Measurements from ENCODE around the gene PXN.

DNA sequence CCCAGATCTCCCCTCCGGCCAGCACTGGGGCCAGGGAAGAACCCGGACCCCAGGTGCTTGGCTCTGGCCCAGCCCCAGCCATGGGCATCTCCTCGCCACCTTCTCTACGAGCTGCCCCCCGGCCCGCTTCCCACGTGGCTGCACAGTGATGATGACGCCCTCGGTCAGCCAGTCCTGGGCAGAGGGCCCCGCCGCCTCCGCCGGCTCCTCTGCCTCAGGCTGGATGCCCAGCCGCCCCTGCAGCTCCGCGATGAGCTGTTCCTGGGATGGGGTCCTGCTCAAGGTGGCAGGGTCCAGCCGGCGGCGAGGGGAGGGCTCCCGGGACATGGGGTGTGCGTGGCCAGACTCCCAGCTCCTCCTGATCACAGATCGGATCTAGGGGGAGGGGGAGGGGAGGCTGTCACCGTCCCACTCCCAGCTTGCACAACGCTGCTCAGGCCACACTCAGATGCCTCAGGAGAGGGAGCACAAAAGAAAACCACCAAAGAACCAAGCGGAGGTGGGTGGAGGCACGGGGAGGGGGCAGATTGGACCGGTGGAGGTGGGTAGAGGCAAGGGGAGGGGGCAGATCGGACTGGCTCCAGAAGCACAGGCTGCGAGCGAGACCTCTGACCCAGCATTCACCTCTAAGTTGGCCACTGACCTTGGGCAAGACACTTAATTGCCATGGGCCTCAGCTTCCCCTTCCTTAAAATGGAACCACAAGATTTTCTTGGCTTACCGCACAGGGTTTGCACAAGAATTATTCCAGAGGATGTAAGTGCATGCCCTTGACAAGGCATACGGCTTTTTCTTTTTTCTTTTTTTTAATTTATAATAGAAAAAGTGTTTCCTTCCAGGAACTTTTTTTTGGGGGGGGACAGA, 48.6 kb downstream of the PXN start:
- TF ChIP-seq TARDBP (IDR thresholded peaks at IDR 0.05; ENCODE audit: borderline replicate concordance) = no peak
- no peak for TF ChIP-seq EZH2 (IDR thresholded peaks at IDR 0.05; ENCODE audit: borderline replicate concordance, control insufficient read depth, low read depth, low read length)
- TF ChIP-seq, protein P1, sequence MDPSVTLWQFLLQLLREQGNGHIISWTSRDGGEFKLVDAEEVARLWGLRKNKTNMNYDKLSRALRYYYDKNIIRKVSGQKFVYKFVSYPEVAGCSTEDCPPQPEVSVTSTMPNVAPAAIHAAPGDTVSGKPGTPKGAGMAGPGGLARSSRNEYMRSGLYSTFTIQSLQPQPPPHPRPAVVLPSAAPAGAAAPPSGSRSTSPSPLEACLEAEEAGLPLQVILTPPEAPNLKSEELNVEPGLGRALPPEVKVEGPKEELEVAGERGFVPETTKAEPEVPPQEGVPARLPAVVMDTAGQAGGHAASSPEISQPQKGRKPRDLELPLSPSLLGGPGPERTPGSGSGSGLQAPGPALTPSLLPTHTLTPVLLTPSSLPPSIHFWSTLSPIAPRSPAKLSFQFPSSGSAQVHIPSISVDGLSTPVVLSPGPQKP (IDR thresholded peaks at IDR 0.05; ENCODE audit: low read depth, low read length) = no peak
- TF ChIP-seq BHLHE40 (IDR thresholded peaks at IDR 0.05; ENCODE audit: borderline replicate concordance in 1 of 2, low read depth in 2 of 2, low read length in 1 of 2) = no peak
- no peak for TF ChIP-seq STAT3 (IDR thresholded peaks at IDR 0.05; ENCODE audit: low read depth, low read length)
